SK-N-DZ (cell line): Measurements from ENCODE around the gene PDE9A.

Source experiments
- DNase-seq: peaks from one replicate; pipeline ENCODE4 v3.0.0-alpha.2; 2015; ENCODE audit warnings: low spot score

The PDE9A gene

GRCh38 chr21:42769183-42769819 is 115.9 kb downstream of the PDE9A start:
- DNase-seq: no peak

- DNase-seq: no peak
These were observed 116.6 kb downstream of the PDE9A start for GRCh38 chr21:42769820-42770716.

GRCh38 chr21:42770717-42771502 is 117.5 kb downstream of the PDE9A start:
- DNase-seq: no peak

DNA sequence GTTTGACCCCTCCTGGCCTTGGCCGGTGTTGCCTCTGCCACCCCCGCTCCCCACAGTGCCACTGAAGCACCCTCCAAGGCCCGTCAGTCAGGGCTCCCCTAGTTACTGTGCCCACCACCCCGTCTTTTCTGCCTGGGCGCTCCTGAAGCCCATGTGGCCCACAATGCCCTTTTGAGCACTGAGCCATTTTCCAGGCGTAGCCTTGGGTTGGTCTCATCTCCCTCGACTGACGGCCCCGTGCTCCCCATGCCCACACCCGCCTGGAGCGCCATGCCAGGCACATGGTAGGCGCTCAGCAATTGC is 118.0 kb downstream of the PDE9A start:
- DNase-seq: no peak

DNA sequence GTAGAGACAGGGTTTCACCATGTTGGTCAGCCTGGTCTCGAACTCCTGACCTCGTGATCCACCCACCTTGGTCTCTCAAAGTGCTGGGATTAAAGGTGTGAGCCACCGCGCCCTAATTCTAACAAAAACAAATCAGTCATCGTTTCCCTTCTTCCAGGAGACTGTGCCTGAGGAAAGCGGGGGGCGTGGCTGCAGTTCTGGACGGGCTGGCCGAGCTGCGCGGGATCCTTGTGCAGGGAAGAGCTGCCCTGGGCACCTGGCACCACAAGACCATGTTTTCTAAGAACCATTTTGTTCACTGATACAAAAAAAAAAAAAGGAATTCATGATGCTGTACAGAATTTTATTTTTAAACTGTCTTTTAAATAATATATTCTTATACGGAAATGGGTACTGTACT is 121.7 kb downstream of the PDE9A start:
- no peak for DNase-seq

DNA sequence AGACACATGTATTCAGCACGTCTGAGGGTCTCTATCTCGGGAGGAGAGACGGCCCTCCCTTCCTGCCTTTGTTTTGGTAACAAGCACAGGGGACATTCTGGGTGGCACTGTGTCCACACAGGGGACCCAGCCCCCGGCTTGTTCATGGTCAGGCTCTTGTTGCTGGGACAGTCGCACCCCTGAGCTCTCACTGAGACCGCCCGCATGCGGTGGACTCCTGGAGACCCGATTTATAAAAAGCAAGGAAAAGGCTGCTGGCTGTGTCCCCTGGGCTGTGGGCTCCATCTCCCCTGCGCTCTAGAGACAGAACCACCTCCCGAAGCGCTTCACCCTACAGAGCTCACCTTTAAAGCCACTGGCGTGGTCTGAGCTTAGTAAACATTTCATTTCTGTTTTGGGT is 122.5 kb downstream of the PDE9A start:
- no peak for DNase-seq

DNA sequence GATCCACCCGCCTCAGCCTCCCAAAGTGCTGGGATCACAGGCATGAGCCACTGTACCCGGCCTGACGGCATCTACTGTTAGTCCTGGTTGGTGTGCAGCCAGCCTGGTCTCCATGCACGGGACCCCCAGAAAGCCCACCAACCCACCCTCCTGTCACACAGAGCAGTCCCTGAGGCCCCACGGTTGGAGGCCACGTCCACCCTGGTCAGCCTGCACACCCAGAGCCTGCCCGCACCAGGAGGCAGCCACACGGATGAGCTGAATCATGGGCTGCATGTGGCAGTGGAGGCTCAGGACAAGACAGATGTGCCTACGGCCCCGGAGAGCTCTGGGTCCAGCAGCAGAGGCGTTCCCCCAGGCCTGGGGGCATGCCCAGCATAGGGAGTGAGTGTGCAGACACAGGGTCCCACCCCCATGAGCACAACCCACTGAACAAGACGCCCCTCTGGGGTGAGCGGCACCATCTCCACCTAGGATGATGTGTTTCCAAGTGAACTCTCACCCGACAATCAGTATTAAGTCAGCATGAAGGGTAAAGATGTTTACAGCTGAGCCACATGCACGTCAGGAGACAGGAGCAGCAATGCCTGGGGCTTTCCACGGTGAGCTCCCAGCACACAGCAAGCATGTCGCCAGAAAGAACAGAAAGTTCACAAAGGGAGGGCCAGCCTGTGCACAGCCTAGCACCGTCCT is 123.8 kb downstream of the PDE9A start:
- DNase-seq: no peak

DNA sequence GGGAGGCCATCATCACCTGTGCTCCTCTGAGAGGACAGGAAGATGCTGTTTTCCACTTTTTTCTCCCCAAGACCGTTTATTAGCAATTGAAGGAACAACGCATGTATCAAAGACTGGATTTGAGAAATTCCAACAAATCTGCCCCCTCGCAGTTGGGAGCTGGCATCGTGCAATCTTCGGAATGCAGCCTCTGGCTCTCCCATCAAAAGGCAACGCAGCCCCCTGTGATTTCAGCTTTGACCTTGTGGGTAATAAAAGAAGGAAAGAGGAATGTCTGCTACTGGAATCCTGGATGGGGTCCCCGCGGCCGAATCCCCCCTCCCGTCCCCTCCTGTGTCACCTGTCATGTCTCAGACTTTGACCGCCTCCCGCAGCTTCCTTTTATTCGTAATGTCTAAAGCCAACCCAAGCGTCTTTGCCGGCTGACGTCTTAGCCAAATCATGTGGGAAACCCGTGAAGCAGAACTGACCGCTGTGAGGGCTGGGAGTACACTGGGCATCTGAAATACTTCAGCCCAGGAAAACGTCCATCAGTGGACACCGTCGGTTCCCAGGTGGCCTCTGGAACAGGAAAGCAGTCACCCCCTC is 124.4 kb downstream of the PDE9A start:
- no peak for DNase-seq

DNA sequence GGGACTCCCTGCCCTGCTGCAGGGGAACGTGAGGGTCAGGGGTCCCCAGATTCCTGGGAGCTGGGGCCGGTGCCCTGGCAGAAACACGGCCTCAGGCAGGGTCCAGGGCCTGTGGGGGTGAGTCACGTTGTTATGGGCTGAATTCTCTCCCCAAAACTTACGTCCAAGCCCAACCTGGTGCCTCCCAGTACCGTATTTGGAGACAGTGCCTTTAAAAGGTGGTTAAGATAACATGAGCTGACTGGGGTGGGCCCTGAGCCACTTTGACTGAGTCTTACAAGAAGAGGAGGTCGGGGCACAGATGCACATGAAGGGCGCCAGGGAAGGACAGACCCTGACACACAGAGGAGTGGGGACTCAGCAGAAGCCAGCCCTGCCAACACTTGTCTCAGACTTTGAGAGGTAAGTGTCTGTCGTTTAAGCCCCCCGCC is 126.0 kb downstream of the PDE9A start:
- no peak for DNase-seq

- no peak for DNase-seq
These were observed 127.2 kb downstream of the PDE9A start for GRCh38 chr21:42780617-42781016.

- peak; percentile 50 for DNase-seq
These were observed 127.9 kb downstream of the PDE9A start for GRCh38 chr21:42781150-42781970.

DNA sequence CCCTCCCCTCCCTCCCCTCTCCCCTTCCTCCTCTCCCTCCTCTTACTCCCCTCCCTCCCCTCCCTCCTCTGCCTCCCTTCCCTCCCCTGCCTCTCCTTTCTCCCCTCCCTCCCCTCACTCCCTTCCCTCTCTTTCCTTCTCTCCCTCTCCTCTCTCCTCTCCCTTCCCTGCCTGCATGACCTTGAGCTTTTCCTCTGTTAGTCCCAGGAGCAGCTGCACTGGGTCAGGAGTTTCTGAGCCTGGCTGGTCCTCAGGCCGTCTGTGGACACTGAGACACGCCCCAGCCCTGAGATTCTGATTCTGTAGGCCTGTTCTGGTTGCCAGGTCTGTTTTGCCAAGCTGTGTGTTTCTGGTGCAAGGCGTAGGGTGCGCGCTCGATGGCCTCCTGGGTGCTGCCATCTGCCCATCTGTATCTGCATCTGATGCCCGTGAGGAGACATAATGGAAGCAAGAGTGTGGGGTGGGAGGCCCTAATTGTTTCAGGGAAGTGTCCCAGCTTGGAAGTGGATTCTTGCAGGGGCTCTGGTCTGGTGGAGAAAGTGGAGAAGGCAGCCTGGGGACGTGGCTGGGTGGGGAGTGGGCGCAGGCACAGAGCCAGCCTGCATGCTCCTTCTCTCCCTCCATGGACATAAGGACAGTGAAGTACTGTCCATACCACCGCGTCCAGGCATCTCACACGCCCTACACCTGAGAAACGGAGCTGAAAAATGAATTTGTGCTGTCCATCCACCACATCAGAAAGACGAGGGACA is 128.7 kb downstream of the PDE9A start:
- no peak for DNase-seq

- no peak for DNase-seq
These were observed 129.4 kb downstream of the PDE9A start for GRCh38 chr21:42782723-42783242.

GRCh38 chr21:42784276-42784675 is 130.9 kb downstream of the PDE9A start:
- DNase-seq: no peak

GRCh38 chr21:42784896-42785451 is 131.6 kb downstream of the PDE9A start:
- no peak for DNase-seq

DNA sequence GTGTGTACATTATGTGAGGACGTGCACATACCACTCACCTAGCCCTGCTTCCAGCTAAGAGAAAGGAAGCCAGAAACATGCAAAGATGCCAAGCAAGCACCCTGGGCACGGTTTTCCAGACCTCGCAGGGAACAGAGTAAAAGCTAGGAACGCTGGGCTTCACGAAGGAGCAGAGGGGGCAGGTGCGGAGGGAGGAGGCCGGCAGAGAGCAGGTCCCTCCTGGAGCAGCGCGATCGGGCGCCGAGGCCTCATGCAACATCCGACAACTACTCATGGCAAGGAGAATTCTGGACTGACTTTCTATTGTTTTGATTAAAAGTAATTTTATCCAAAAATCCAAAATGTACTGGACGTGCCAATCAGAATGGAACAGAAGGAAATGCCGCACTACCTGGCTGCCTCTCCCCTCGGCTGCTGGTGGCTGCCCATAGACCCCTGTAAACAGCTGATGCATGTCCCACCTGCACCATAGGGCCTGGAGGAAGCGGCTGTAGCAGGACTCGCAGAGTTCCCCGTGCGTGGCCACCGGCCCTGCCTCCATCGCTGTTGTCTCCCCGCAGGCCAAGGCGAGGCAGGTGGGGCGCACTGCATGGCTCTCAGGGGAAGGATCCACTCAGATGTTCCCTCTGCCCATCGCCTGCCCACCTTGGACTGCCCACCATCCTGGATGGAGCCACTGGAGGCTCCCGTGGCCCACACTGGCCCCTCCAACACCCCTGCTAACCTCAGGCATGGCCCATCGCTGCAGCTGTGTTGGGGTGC is 132.4 kb downstream of the PDE9A start:
- DNase-seq: no peak

DNA sequence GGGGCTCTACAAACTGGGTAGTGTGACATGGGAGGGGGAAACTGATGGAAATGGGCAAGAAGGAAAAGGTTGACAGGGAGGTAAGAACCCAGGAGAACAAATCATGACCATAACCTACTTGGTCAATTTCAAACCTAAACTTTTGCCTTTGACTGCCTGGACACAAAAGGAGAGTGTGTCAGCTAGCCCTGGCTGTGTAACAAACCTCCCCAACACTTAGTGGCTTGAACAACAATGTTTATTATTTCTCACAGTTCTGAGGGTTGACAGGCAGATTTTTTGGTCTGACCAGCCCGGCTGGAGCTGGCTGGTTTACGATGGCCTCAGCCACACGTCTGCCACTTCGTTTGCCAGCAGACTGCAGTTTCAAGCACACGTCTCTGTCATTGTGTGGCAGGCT is 133.5 kb downstream of the PDE9A start:
- no peak for DNase-seq

DNA sequence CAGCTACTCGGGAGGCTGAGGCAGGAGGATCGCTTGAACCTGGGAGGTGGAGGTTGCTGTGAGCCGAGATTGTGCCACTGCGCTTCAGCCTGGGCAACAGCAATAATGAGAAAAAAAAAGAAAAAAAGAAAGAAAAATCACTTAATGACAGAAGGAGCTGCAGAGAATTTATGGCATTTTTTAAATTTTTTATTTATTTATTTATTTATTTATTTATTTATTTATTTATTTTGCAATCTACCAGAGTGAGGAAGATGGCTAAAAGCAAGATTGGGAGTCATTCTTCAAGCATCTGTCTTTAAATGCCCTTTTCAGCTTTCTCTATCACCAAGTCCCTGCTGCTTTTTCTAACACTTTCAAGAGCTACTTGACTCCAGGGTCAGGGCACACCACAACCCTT is 134.2 kb downstream of the PDE9A start:
- no peak for DNase-seq
